GM13976 (cell line): ENCODE measurements around the gene PRKACA.

Experiments
- DNase-seq: peaks from one replicate; pipeline ENCODE4 v3.0.0; 2012; ENCODE audit warnings: low spot score
- CTCF ChIP-seq: IDR thresholded peaks from 2 replicates; pipeline ENCODE4 v1.5.1; 2012; ENCODE audit warnings: borderline replicate concordance, mild to moderate bottlenecking; ENCODE audit not compliant: insufficient read depth; ENCODE audit errors: extremely low read depth, missing control alignments, control extremely low read depth
- in situ Hi-C: fragments of 300-500 bp; cut with MboI; formaldehyde crosslinking; loops from one replicate; pipeline ENCODE4 v1.12.0; 2022; ENCODE audit warnings: low sequenced_read_pairs, mixed read lengths, inconsistent platforms; ENCODE audit not compliant: unreplicated experiment

PRKACA gene

GRCh38 chr19:14089662-14090508, 27.7 kb downstream of the PRKACA start:
- no peak for DNase-seq
- in situ Hi-C loops = no loop called here
- peak; percentile 21 for TF ChIP-seq CTCF

- no peak for DNase-seq
- in situ Hi-C loops = no loop called here
- no peak for TF ChIP-seq CTCF
These were observed 28.2 kb downstream of the PRKACA start for GRCh38 chr19:14089412-14089661.

- TF ChIP-seq CTCF = no peak
- in situ Hi-C loops = no loop called here
- DNase-seq = no peak
These were observed 28.7 kb downstream of the PRKACA start for GRCh38 chr19:14088634-14089411.

GRCh38 chr19:14086098-14086497, 31.5 kb downstream of the PRKACA start:
- in situ Hi-C loops = no loop called here
- no peak for DNase-seq
- TF ChIP-seq CTCF = no peak

GRCh38 chr19:14085309-14085995, 32.1 kb downstream of the PRKACA start, which contains the start of gene C19orf67:
C19orf67 (minus strand) TSS chr19:14085783; CDS start chr19:14085627, 156 bp downstream.
- DNase-seq = no peak
- in situ Hi-C loops = no loop called here
- TF ChIP-seq CTCF = no peak

- no peak for DNase-seq
- in situ Hi-C loops = no loop called here
These were observed 34.9 kb downstream of the PRKACA start for GRCh38 chr19:14082675-14082960.

More at GRCh38 chr19:14082675-14082960, 34.9 kb downstream of the PRKACA start:
- TF ChIP-seq CTCF = no peak
